K562 (cell line): Measurements from ENCODE around the gene CSNK1D. TPM values are rescaled to one million over a fixed set of nuclear protein-coding genes. Genes with fewer than 3 reads are reported as not detected.

Experiments
- ATAC-seq: fragments of 200-7000 bp; cut with Tn5 transposase; 3 replicates; pipeline ENCODE4 v1.9.1; 2020; ENCODE audit warnings: moderate library complexity
- BruUV-seq: library from RNA; stranded (reverse); fragments of 400-500 nt; replicated peaks from 2 replicates; lab custom pipeline; 2021; lab: Mats Ljungman, UMichigan
- CTCF ChIA-PET: fragments of 300-600 bp; formaldehyde crosslinking; extraction: SDS; loops from one replicate; lab custom pipeline; 2021; ENCODE audit warnings: low intra/inter-chr PET ratio; lab: Yijun Ruan, JAX
- POLR2A ChIA-PET: fragments of 300-600, 350-650 bp; sonication (Branson Sonifier 250); formaldehyde crosslinking; extraction: SDS; loops from one replicate; lab custom pipeline; 2021; ENCODE audit warnings: antibody characterized with exemption, inconsistent platforms; lab: Yijun Ruan, JAX
- DNase-seq, 4 experiments: peaks; one replicate each; pipeline versions ENCODE4 v3.0.0 to v3.0.0-alpha.2; 2011 to 2018; ENCODE audit warnings: low spot score in 3 of 4, mixed read lengths in 3 of 4; ENCODE audit errors: extremely low read depth in 1 of 4
- FAIRE-seq: peaks from 2 replicates; lab custom pipeline; 2011; peaks lifted over from hg19 to GRCh38; lab: Jason Lieb, UNC
- H2AFZ ChIP-seq: 2 replicates; pipeline ENCODE4 v1.6.0; 2011; ENCODE audit warnings: low read depth, low read length, control low read depth, inconsistent platforms
- H3K27ac ChIP-seq: fragments of 200-600 bp; 3 replicates; pipeline ENCODE4 v1.8.0; 2011; ENCODE audit warnings: low read depth, mild to moderate bottlenecking, control low read depth, inconsistent platforms, low read length, moderate library complexity, mixed read lengths; ENCODE audit errors: extremely low read depth
- H3K27me3 ChIP-seq, 2 experiments: fragments of 300-600 bp in 1 of 2; 2 replicates in 1 of 2; 3 replicates in 1 of 2; pipeline versions ENCODE4 v1.6.0 to v1.8.0; 2011; ENCODE audit warnings: inconsistent platforms in 2 of 2, low read length in 2 of 2, mild to moderate bottlenecking in 1 of 2, mixed read lengths in 1 of 2, moderate library complexity in 1 of 2; ENCODE audit not compliant: control insufficient read depth in 2 of 2, insufficient read depth in 2 of 2
- H3K36me3 ChIP-seq: fragments of 300-600 bp; 3 replicates; pipeline ENCODE4 v1.8.0; 2011; ENCODE audit warnings: mild to moderate bottlenecking, low read length, inconsistent platforms; ENCODE audit not compliant: control insufficient read depth, insufficient read depth
- H3K4me1 ChIP-seq, 2 experiments: fragments of 200-600 bp in 1 of 2; replicated peaks in 1 of 2; 2 replicates in 1 of 2; 3 replicates in 1 of 2; pipeline versions ENCODE4 v1.5.1 to v1.8.0; 2011; ENCODE audit warnings: inconsistent platforms in 2 of 2, low read length in 2 of 2, mild to moderate bottlenecking in 1 of 2, mixed read lengths in 1 of 2, moderate library complexity in 1 of 2; ENCODE audit not compliant: control insufficient read depth in 2 of 2, insufficient read depth in 2 of 2
- H3K4me2 ChIP-seq: 2 replicates; pipeline ENCODE4 v1.6.1; 2011; ENCODE audit warnings: low read length, control low read depth, inconsistent platforms, mixed read lengths; ENCODE audit not compliant: insufficient read depth
- H3K4me3 ChIP-seq: fragments of 200-600 bp; sonication (generic), shearing (Covaris generic); 2 replicates; pipeline ENCODE4 v1.5.1; 2016; ENCODE audit warnings: control low read depth, inconsistent platforms
- H3K79me2 ChIP-seq: fragments of 200-600 bp; 3 replicates; pipeline ENCODE4 v1.8.0; 2011; ENCODE audit warnings: low read length, inconsistent platforms; ENCODE audit not compliant: control insufficient read depth, insufficient read depth
- H3K9ac ChIP-seq, 2 experiments: 2 replicates each; pipeline versions ENCODE4 v1.6.0 to v1.6.1; 2011; ENCODE audit warnings: low read depth in 2 of 2, low read length in 2 of 2, control low read depth in 1 of 2, inconsistent platforms in 1 of 2, mild to moderate bottlenecking in 1 of 2, mixed read lengths in 1 of 2; ENCODE audit not compliant: insufficient read depth in 1 of 2
- H3K9me1 ChIP-seq: one replicate; pipeline ENCODE4 v1.6.0; 2011; ENCODE audit warnings: inconsistent platforms, mild to moderate bottlenecking, low read length, moderate library complexity; ENCODE audit not compliant: control insufficient read depth, insufficient read depth
- H3K9me3 ChIP-seq: replicated peaks from 2 replicates; pipeline ENCODE4 v1.5.1; 2011; ENCODE audit warnings: low read depth, low read length, inconsistent platforms; ENCODE audit not compliant: control insufficient read depth, insufficient read depth
- H4K20me1 ChIP-seq: replicated peaks from 2 replicates; pipeline ENCODE4 v1.6.1; 2011; ENCODE audit warnings: low read length, inconsistent platforms, mixed read lengths; ENCODE audit not compliant: control insufficient read depth, insufficient read depth
- BRCA1 ChIP-seq, 2 experiments: fragments of 450-650 bp in 1 of 2; sonication (generic) in 1 of 2; formaldehyde crosslinking in 1 of 2; IDR thresholded peaks; 2 replicates each; pipeline versions ENCODE4 v1.5.0 to v1.6.1; 2017 to 2020; ENCODE audit warnings: mild to moderate bottlenecking in 1 of 2, missing genetic modification reagents in 1 of 2
- E2F6 ChIP-seq, 2 experiments: IDR thresholded peaks; 2 replicates each; pipeline ENCODE4 v1.6.1; 2011; ENCODE audit warnings: borderline replicate concordance in 1 of 2, control low read depth in 1 of 2, low read depth in 1 of 2, low read length in 1 of 2, mild to moderate bottlenecking in 1 of 2, mixed read lengths in 1 of 2, moderate library complexity in 1 of 2; ENCODE audit not compliant: insufficient read depth in 1 of 2, insufficient read length in 1 of 2, poor library complexity in 1 of 2, severe bottlenecking in 1 of 2; ENCODE audit errors: extremely low read depth in 1 of 2
- HDAC3 ChIP-seq: fragments of 450-650 bp; IDR thresholded peaks from 2 replicates; pipeline ENCODE4 v1.6.1; 2018; ENCODE audit warnings: borderline replicate concordance, mild to moderate bottlenecking, moderate library complexity; ENCODE audit not compliant: partially characterized antibody
- MEF2A ChIP-seq: IDR thresholded peaks from 2 replicates; pipeline ENCODE4 v1.6.1; 2011; ENCODE audit warnings: low read depth, mild to moderate bottlenecking, low read length, moderate library complexity; ENCODE audit not compliant: control insufficient read depth
- MEF2D ChIP-seq: conservative IDR thresholded peaks from 2 replicates; pipeline ENCODE4 v1.6.1; 2016; ENCODE audit warnings: low read depth, missing genetic modification characterization, missing compliant biosample characterization
- NFE2 ChIP-seq: IDR thresholded peaks from 2 replicates; pipeline ENCODE4 v1.6.1; 2014; ENCODE audit warnings: antibody characterized with exemption, low read depth
- NR2C2 ChIP-seq, 2 experiments: fragments of 200-800 bp in 1 of 2; sonication (Bioruptor generic) in 1 of 2; sonication (generic) in 1 of 2; formaldehyde crosslinking in 1 of 2; IDR thresholded peaks; 2 replicates each; pipeline versions ENCODE4 v1.6.1 to v1.8.0; 2016 to 2022; ENCODE audit warnings: mild to moderate bottlenecking in 1 of 2, missing compliant biosample characterization in 1 of 2, missing genetic modification characterization in 1 of 2, missing genetic modification reagents in 1 of 2
- SMARCA4 ChIP-seq: fragments of 450-650 bp; IDR thresholded peaks from 2 replicates; pipeline ENCODE4 v1.6.1; 2016
- TAF9B ChIP-seq: fragments of 450-650 bp; IDR thresholded peaks from 2 replicates; pipeline ENCODE4 v1.6.1; 2018; ENCODE audit warnings: mild to moderate bottlenecking; ENCODE audit not compliant: partially characterized antibody
- ZNF512 ChIP-seq: IDR thresholded peaks from 2 replicates; pipeline ENCODE4 v1.6.1; 2016; ENCODE audit warnings: missing genetic modification characterization, missing compliant biosample characterization
- WGBS: fragments of 100-300 bp; shearing (Covaris generic); methylation state at CpG from one replicate; pipeline ENCODE4 v1.1.6; 2016; ENCODE audit warnings: low coverage, mixed read lengths; ENCODE audit not compliant: insufficient coverage; ENCODE audit errors: missing lambda C conversion rate; 5-methylcytosine and 5-hydroxymethylcytosine counted together
- in situ Hi-C: fragments of 300-500 bp; cut with MboI; formaldehyde crosslinking; loops from 4 replicates; pipeline ENCODE4 v1.15.0; 2018; ENCODE audit warnings: inconsistent platforms, mixed read lengths
- intact Hi-C: fragments of 100-400 bp; cut with micrococcal nuclease; formaldehyde crosslinking; loops from 2 replicates; pipeline ENCODE4 v1.14.2; 2022
- polyA plus RNA-seq, 8 experiments: library from polyadenylated mRNA; depleted of rRNA in 4 of 8; stranded (reverse) in 5 of 8; unstranded in 3 of 8; fragments of >200 nt; fragmentation: Nextera tagmentation in 2 of 8; fragmentation: Illumina TruSeq in 1 of 8; extraction: Ambion mirVana in 2 of 8; extraction: Trizol in 1 of 8; gene quantifications; 2 replicates each; pipeline versions ENCODE4 v1.2.1 to v1.2.3, GENCODE V29; 2011 to 2014; ENCODE audit warnings: inconsistent platforms in 1 of 8, missing spikeins in 1 of 8
- total RNA-seq, 7 experiments: library from RNA; depleted of rRNA in 6 of 7; stranded (reverse); fragments of >200 nt in 6 of 7; fragmentation: Illumina TruSeq in 2 of 7; extraction: Trizol in 2 of 7; gene quantifications; 2 replicates each; pipeline versions ENCODE4 v1.2.1 to v1.2.3, GENCODE V29; 2011 to 2021; ENCODE audit warnings: low replicate concordance in 1 of 7
- TF ChIP-seq, protein P1 (sequence below): fragments of 450-650 bp; IDR thresholded peaks from 2 replicates; pipeline ENCODE4 v1.6.1; 2016
- TF ChIP-seq, protein P2 (sequence below): sonication (generic); formaldehyde crosslinking; IDR thresholded peaks from 2 replicates; pipeline ENCODE4 v1.5.0; 2020; ENCODE audit warnings: missing genetic modification reagents

The CSNK1D gene
- total and polyA plus RNA-seq, 9 of the 15 experiments (the other 6 are each of a cell fraction or from before 2014, with no cell fraction given), result 6.5 to 133 (median 41.3) TPM

GRCh38 chr17:82200743-82201497, 72.6 kb downstream of the CSNK1D start:
- Histone ChIP-seq H3K9me1 (peaks cover 8% of the 10 kb centered on the region), H3K27ac (peak overlapping the region; percentile 80), H3K36me3 (peaks cover 40% of the 10 kb centered on the region; the same call in 2 of the 3 replicates), H3K9ac (peak overlapping the region; percentile 60 to 86), H3K4me3 (no peak overlapping the region), H3K79me2 (peaks cover 10% of the 10 kb centered on the region; the same call in 1 of the 3 replicates), H3K9me3 (no peaks in the 10 kb centered on the region; the same call in 1 of the 2 replicates), H3K27me3 (no peaks in the 10 kb centered on the region), H3K4me1 (peaks cover 45 to 57% of the 10 kb centered on the region in 2 experiments), H3K4me2 (peak overlapping the region; percentile 53), H4K20me1 (no peaks in the 10 kb centered on the region), H2AFZ (peak overlapping the region; percentile 54)
- ATAC-seq (peak; percentile 92), FAIRE-seq (peak; percentile 98), DNase-seq (peak; percentile 46 to 88 (median 62))
- CTCF ChIA-PET, result no interaction called here
- 52% methylated on average over 13 of the region's 13 CpGs for WGBS
- intact Hi-C loops (no loop called here), in situ Hi-C loops (no loop called here)
- TSS peak; percentile 34 for BruUV-seq
- POLR2A ChIA-PET, result interaction anchor here (0.6 to 1.9 kb wide), 7 partner anchors 9 to 103 kb away, joined by 3 to 11 read pairs (median 4); partner anchors contain the start of genes CCDC57 and FASN
- 0 out of 2 replicates have a peak, but pooled peaks have one; percentile 4 for TF ChIP-seq NFE2
- peak in 1 of 2 experiments; percentile 73 for TF ChIP-seq E2F6 (IDR thresholded peaks at IDR 0.05; ENCODE audit: borderline replicate concordance in 1 of 2, extremely low read depth in 1 of 2, insufficient read depth in 1 of 2, insufficient read length in 1 of 2, low read depth in 1 of 2, low read length in 1 of 2, poor library complexity in 1 of 2, severe bottlenecking in 1 of 2)
- TF ChIP-seq TAF9B, result peak; percentile 33
- TF ChIP-seq SMARCA4, result peak; percentile 79; the same call in 1 of the 2 replicates
- no peak for TF ChIP-seq BRCA1 (IDR thresholded peaks at IDR 0.05)
- no peak for TF ChIP-seq BRCA1 (CRISPR knock-in tag; IDR thresholded peaks at IDR 0.05)
- TF ChIP-seq MEF2A, result no peak
- peak; percentile 31 for TF ChIP-seq HDAC3
- TF ChIP-seq ZNF512 (tag), result no peak
- TF ChIP-seq NR2C2 (CRISPR knock-in tag; IDR thresholded peaks at IDR 0.05), result no peak
- TF ChIP-seq NR2C2 (tag; IDR thresholded peaks at IDR 0.05), result peak; percentile 58
- TF ChIP-seq, protein P1, sequence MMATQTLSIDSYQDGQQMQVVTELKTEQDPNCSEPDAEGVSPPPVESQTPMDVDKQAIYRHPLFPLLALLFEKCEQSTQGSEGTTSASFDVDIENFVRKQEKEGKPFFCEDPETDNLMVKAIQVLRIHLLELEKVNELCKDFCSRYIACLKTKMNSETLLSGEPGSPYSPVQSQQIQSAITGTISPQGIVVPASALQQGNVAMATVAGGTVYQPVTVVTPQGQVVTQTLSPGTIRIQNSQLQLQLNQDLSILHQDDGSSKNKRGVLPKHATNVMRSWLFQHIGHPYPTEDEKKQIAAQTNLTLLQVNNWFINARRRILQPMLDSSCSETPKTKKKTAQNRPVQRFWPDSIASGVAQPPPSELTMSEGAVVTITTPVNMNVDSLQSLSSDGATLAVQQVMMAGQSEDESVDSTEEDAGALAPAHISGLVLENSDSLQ, result peak; percentile 30
- TF ChIP-seq, protein P2, sequence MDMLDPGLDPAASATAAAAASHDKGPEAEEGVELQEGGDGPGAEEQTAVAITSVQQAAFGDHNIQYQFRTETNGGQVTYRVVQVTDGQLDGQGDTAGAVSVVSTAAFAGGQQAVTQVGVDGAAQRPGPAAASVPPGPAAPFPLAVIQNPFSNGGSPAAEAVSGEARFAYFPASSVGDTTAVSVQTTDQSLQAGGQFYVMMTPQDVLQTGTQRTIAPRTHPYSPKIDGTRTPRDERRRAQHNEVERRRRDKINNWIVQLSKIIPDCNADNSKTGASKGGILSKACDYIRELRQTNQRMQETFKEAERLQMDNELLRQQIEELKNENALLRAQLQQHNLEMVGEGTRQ (CRISPR knock-in tag), result no peak
- TF ChIP-seq MEF2D, result no peak
